HCT116 (cell line): ENCODE results near the gene CCDC90B. TPM values are rescaled to one million over a fixed set of nuclear protein-coding genes. Genes with fewer than 3 reads are reported as not detected.

ENCODE experiments used
- ATAC-seq: fragments of 200-7000 bp; cut with Tn5 transposase; 2 replicates; pipeline ENCODE4 v1.9.1; 2020; ENCODE audit warnings: mild to moderate bottlenecking, moderate library complexity
- BruUV-seq: library from RNA; stranded (reverse); fragments of 400-500 nt; replicated peaks from 2 replicates; lab custom pipeline; 2021; lab: Mats Ljungman, UMichigan
- CTCF ChIA-PET: fragments of 300-600 bp; sonication (Branson Sonifier 250); formaldehyde crosslinking; loops from one replicate; lab custom pipeline; 2021; ENCODE audit warnings: antibody characterized with exemption; lab: Charles Lee
- POLR2A ChIA-PET: fragments of 300-600, 350-600 bp; sonication (Branson Sonifier 250); formaldehyde crosslinking; loops from one replicate; lab custom pipeline; 2021; ENCODE audit warnings: antibody characterized with exemption; lab: Charles Lee
- RAD21 ChIA-PET, 2 experiments: fragments of 300-600 bp; sonication (Branson Sonifier 250); formaldehyde crosslinking; loops; one replicate each; lab custom pipeline; 2023; ENCODE audit warnings: low total read pairs in 2 of 2; ENCODE audit not compliant: uncharacterized antibody in 2 of 2, unreplicated experiment in 2 of 2, low non-redundant PET in 1 of 2; lab: Charles Lee
- DNase-seq: peaks from one replicate; pipeline ENCODE4 v3.0.0-alpha.2; 2010; ENCODE audit warnings: low read depth, low spot score
- H2AFZ ChIP-seq: fragments of 200-600 bp; shearing (Covaris generic), sonication (generic); 2 replicates; pipeline ENCODE4 v1.6.1; 2017; ENCODE audit warnings: low read depth, mixed run types, mixed read lengths, antibody characterized with exemption, low read length; ENCODE audit not compliant: poor library complexity, severe bottlenecking
- H3K27ac ChIP-seq: 2 replicates; pipeline ENCODE4 v1.5.1; 2012; ENCODE audit warnings: low read depth, low read length
- H3K27me3 ChIP-seq: fragments of 200-600 bp; sonication (generic); 2 replicates; pipeline ENCODE4 v1.6.1; 2016; ENCODE audit warnings: mixed run types, low read length, mixed read lengths; ENCODE audit not compliant: insufficient read depth
- H3K36me3 ChIP-seq, 2 experiments: fragments of 200-500 bp in 1 of 2; fragments of 200-600 bp in 1 of 2; sonication (Bioruptor generic) in 1 of 2; sonication (generic) in 1 of 2; 2 replicates each; pipeline versions ENCODE4 v1.5.1 to v1.6.1; 2014 to 2016; ENCODE audit warnings: low read length in 2 of 2, inconsistent platforms in 1 of 2, mixed read lengths in 1 of 2, mixed run types in 1 of 2; ENCODE audit not compliant: insufficient read depth in 2 of 2, control insufficient read depth in 1 of 2
- H3K4me1 ChIP-seq, 2 experiments: fragments of 200-600 bp in 1 of 2; sonication (generic) in 1 of 2; 2 replicates each; pipeline versions ENCODE4 v1.5.1 to v1.6.1; 2012 to 2017; ENCODE audit warnings: low read length in 2 of 2, inconsistent platforms in 1 of 2, mild to moderate bottlenecking in 1 of 2, mixed read lengths in 1 of 2, mixed run types in 1 of 2, moderate library complexity in 1 of 2; ENCODE audit not compliant: insufficient read depth in 2 of 2, control insufficient read depth in 1 of 2
- H3K4me2 ChIP-seq: fragments of 200-600 bp; sonication (generic); 2 replicates; pipeline ENCODE4 v1.6.1; 2017; ENCODE audit warnings: mixed run types, low read length, mixed read lengths
- H3K4me3 ChIP-seq, 2 experiments: fragments of 200-600 bp in 1 of 2; sonication (generic) in 1 of 2; replicated peaks in 1 of 2; 2 replicates each; pipeline ENCODE4 v1.5.1; 2011 to 2016; ENCODE audit warnings: low read length in 2 of 2, control low read depth in 1 of 2, low read depth in 1 of 2, mild to moderate bottlenecking in 1 of 2, mixed read lengths in 1 of 2, mixed run types in 1 of 2
- H3K79me2 ChIP-seq: fragments of 200-600 bp; sonication (generic); 2 replicates; pipeline ENCODE4 v1.6.1; 2017; ENCODE audit warnings: mild to moderate bottlenecking, mixed run types, low read length, moderate library complexity, mixed read lengths; ENCODE audit not compliant: insufficient read depth
- H3K9ac ChIP-seq: fragments of 200-600 bp; sonication (generic); 2 replicates; pipeline ENCODE4 v1.6.1; 2016; ENCODE audit warnings: low read length, mixed read lengths
- H3K9me2 ChIP-seq: fragments of 200-600 bp; sonication (generic), shearing (Covaris generic); 2 replicates; pipeline ENCODE4 v1.6.1; 2017; ENCODE audit warnings: mixed run types, mild to moderate bottlenecking, moderate library complexity; ENCODE audit not compliant: insufficient read depth
- H3K9me3 ChIP-seq, 2 experiments: fragments of 200-500 bp in 1 of 2; fragments of 200-600 bp in 1 of 2; sonication (Bioruptor generic) in 1 of 2; sonication (generic) in 1 of 2; 2 replicates each; pipeline ENCODE4 v1.6.1; 2014 to 2017; ENCODE audit warnings: low read length in 2 of 2, mixed read lengths in 2 of 2, inconsistent platforms in 1 of 2, low read depth in 1 of 2, mild to moderate bottlenecking in 1 of 2, mixed run types in 1 of 2, moderate library complexity in 1 of 2; ENCODE audit not compliant: control insufficient read depth in 1 of 2, insufficient read depth in 1 of 2
- H4K20me1 ChIP-seq: fragments of 200-600 bp; sonication (generic), shearing (Covaris generic); 2 replicates; pipeline ENCODE4 v1.6.1; 2017; ENCODE audit warnings: mixed run types, mild to moderate bottlenecking, moderate library complexity; ENCODE audit not compliant: insufficient read depth
- CBX3 ChIP-seq: IDR thresholded peaks from 2 replicates; pipeline ENCODE4 v1.6.1; 2012; ENCODE audit warnings: low read depth
- EGR1 ChIP-seq: IDR thresholded peaks from 2 replicates; pipeline ENCODE4 v1.6.1; 2012; ENCODE audit warnings: low read depth
- ELF1 ChIP-seq: IDR thresholded peaks from 2 replicates; pipeline ENCODE4 v1.6.1; 2012; ENCODE audit warnings: low read depth, borderline replicate concordance
- FOSL1 ChIP-seq: IDR thresholded peaks from 2 replicates; pipeline ENCODE4 v1.6.1; 2012; ENCODE audit warnings: low read depth
- JUND ChIP-seq: IDR thresholded peaks from 2 replicates; pipeline ENCODE4 v1.6.1; 2012
- SIN3A ChIP-seq: IDR thresholded peaks from 2 replicates; pipeline ENCODE4 v1.6.1; 2012; ENCODE audit warnings: low read depth
- SP1 ChIP-seq: IDR thresholded peaks from 2 replicates; pipeline ENCODE4 v1.6.1; 2012; ENCODE audit warnings: low read depth
- TCF7L2 ChIP-seq: IDR thresholded peaks from 2 replicates; pipeline ENCODE4 v1.7.0; 2011; ENCODE audit warnings: borderline replicate concordance, inconsistent platforms; ENCODE audit not compliant: insufficient read depth, insufficient read length; ENCODE audit errors: extremely low read depth
- ZFX ChIP-seq: fragments of 450-650 bp; IDR thresholded peaks from 2 replicates; pipeline ENCODE4 v1.6.1; 2017
- ZNF274 ChIP-seq: fragments of 200-500 bp; sonication (Bioruptor generic); IDR thresholded peaks from 2 replicates; pipeline ENCODE4 v1.6.1; 2014; ENCODE audit warnings: mild to moderate bottlenecking, low read depth, low read length, inconsistent platforms
- intact Hi-C: fragments of 100-400 bp; cut with micrococcal nuclease; formaldehyde crosslinking; loops from 2 replicates; pipeline ENCODE4 v1.10.0; 2022
- total RNA-seq: library from RNA; stranded (reverse); gene quantifications from one replicate; pipeline ENCODE4 v1.2.1, GENCODE V29; 2021; ENCODE audit not compliant: unreplicated experiment
- TF ChIP-seq, protein P1 (sequence below): IDR thresholded peaks from 2 replicates; pipeline ENCODE4 v1.6.1; 2012; ENCODE audit warnings: low read depth
- TF ChIP-seq, protein P2 (sequence below): IDR thresholded peaks from 2 replicates; pipeline ENCODE4 v1.6.1; 2012
- TF ChIP-seq, protein P3 (sequence below), 3 experiments: fragments of 200-600 bp in 1 of 3; sonication (generic) in 1 of 3; IDR thresholded peaks in 2 of 3; conservative IDR thresholded peaks in 1 of 3; 2 replicates each; pipeline ENCODE4 v1.5.1; 2012 to 2017; ENCODE audit warnings: low read depth in 2 of 3, low read length in 2 of 3, antibody characterized with exemption in 1 of 3, borderline replicate concordance in 1 of 3, control low read depth in 1 of 3, mild to moderate bottlenecking in 1 of 3, mixed read lengths in 1 of 3, mixed run types in 1 of 3, moderate library complexity in 1 of 3; ENCODE audit not compliant: insufficient read depth in 1 of 3

CCDC90B gene
- total RNA-seq, 1 experiment from 2014 or later = 30.3 TPM

DNA sequence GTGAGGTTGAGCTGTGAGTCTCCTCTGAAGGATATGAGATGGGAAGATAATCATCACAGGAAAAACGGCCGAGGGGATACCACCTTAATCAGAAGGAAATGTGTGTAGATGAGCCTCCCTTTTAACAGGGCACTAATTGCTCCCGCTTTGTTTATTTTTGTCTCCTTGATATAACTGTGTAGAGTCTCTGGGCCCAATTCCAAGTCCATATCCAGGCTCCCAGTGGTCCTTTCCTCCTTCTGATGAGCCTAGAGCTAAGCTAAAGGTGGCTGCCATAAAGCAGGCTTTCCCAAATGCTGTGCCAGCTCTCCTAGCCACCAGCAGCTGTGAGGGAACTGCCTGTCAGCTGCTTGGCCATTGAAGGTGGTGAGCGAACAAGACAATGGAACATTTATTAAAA, 17.1 kb upstream of the CCDC90B start (continued):
- TF ChIP-seq, protein P1, sequence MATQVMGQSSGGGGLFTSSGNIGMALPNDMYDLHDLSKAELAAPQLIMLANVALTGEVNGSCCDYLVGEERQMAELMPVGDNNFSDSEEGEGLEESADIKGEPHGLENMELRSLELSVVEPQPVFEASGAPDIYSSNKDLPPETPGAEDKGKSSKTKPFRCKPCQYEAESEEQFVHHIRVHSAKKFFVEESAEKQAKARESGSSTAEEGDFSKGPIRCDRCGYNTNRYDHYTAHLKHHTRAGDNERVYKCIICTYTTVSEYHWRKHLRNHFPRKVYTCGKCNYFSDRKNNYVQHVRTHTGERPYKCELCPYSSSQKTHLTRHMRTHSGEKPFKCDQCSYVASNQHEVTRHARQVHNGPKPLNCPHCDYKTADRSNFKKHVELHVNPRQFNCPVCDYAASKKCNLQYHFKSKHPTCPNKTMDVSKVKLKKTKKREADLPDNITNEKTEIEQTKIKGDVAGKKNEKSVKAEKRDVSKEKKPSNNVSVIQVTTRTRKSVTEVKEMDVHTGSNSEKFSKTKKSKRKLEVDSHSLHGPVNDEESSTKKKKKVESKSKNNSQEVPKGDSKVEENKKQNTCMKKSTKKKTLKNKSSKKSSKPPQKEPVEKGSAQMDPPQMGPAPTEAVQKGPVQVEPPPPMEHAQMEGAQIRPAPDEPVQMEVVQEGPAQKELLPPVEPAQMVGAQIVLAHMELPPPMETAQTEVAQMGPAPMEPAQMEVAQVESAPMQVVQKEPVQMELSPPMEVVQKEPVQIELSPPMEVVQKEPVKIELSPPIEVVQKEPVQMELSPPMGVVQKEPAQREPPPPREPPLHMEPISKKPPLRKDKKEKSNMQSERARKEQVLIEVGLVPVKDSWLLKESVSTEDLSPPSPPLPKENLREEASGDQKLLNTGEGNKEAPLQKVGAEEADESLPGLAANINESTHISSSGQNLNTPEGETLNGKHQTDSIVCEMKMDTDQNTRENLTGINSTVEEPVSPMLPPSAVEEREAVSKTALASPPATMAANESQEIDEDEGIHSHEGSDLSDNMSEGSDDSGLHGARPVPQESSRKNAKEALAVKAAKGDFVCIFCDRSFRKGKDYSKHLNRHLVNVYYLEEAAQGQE = no peak
- no peak for TF ChIP-seq ZNF274
- no peak for TF ChIP-seq TCF7L2
- TF ChIP-seq, protein P2, sequence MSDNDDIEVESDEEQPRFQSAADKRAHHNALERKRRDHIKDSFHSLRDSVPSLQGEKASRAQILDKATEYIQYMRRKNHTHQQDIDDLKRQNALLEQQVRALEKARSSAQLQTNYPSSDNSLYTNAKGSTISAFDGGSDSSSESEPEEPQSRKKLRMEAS = no peak
- no peak for TF ChIP-seq JUND
- no peak for TF ChIP-seq EGR1
- TF ChIP-seq, protein P3, sequence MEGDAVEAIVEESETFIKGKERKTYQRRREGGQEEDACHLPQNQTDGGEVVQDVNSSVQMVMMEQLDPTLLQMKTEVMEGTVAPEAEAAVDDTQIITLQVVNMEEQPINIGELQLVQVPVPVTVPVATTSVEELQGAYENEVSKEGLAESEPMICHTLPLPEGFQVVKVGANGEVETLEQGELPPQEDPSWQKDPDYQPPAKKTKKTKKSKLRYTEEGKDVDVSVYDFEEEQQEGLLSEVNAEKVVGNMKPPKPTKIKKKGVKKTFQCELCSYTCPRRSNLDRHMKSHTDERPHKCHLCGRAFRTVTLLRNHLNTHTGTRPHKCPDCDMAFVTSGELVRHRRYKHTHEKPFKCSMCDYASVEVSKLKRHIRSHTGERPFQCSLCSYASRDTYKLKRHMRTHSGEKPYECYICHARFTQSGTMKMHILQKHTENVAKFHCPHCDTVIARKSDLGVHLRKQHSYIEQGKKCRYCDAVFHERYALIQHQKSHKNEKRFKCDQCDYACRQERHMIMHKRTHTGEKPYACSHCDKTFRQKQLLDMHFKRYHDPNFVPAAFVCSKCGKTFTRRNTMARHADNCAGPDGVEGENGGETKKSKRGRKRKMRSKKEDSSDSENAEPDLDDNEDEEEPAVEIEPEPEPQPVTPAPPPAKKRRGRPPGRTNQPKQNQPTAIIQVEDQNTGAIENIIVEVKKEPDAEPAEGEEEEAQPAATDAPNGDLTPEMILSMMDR (IDR thresholded peaks at IDR 0.05 in 2 of 3, conservative IDR thresholded peaks at IDR 0.05 in 1 of 3; ENCODE audit: borderline replicate concordance in 1 of 3, insufficient read depth in 1 of 3, low read depth in 2 of 3, low read length in 2 of 3) = no peak
- no peak for TF ChIP-seq SP1

DNA sequence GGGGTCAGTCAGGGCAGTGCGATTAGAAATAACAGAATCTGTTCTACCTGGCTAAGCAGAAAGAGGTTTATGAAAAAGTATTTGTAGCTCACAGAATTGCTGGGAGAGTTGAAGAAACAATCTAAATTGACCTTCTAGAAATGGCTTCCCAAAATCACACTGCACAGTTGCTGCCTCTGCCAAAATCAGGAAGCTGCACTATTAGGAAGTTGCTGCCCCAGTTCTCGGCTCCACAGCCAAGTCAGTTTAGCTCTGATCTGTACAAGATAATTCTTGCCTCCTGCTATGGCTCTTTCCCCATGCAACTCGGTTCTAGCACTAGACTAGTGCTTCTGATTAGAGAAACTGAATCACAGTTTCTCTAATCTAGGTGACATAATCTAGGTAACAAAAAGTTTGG, 16.0 kb upstream of the CCDC90B start:
- Histone ChIP-seq H3K27ac (no peak overlapping the region), H3K27me3 (peaks cover 52% of the 10 kb centered on the region), H3K9me2 (no peaks in the 10 kb centered on the region), H3K4me1 (no peaks in the 10 kb centered on the region), H3K9ac (no peak overlapping the region), H3K79me2 (no peaks in the 10 kb centered on the region), H2AFZ (no peak overlapping the region), H4K20me1 (no peaks in the 10 kb centered on the region), H3K4me3 (no peak overlapping the region), H3K36me3 (no peaks in the 10 kb centered on the region), H3K4me2 (no peak overlapping the region), H3K9me3 (no peaks in the 10 kb centered on the region)
- no peak for ATAC-seq
- no TSS peak for BruUV-seq
- intact Hi-C loops = no loop called here
- no peak for DNase-seq
- ChIA-PET CTCF (no interaction called here), RAD21 (no interaction called here), POLR2A (no interaction called here)
- TF ChIP-seq SIN3A (no peak), JUND (no peak), ELF1 (no peak), ZNF274 (no peak), EGR1 (no peak), CBX3 (no peak), ZFX (no peak), FOSL1 (no peak)
- TF ChIP-seq, protein P2 = no peak
- TF ChIP-seq, protein P1 = no peak
